ENCODE data around the gene ARMH3.
"Not testable (repeated sequence)": the region's sequence is repeated elsewhere in the genome, so short reads cannot be mapped to it uniquely, and the experiment has no call there.

Gene ARMH3

GRCh38 chr10:101986624-101986971, 69.4 kb downstream of the ARMH3 start:
- DNase-seq (ENCODE audit: low read depth in 2 of 2): no peak

DNA sequence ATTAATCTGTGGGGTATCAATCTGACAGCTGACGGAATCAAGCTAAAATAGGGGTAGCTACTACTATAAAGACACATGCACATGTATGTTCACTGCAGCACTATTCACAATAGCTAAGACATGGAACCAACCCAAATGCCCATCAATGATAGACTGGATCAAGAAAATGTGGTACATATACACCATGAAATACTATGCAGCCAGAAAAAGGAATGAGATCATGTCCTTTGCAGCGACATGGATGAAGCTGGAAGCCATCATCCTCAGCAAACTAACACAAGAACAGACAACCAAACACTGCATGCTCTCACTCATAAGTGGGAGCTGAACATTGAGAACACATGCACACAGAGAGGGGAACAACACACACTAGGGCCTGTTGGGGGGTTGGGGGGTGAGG, 75.3 kb downstream of the ARMH3 start:
- not testable (repeated sequence) for DNase-seq (ENCODE audit: low read depth in 2 of 2)

DNA sequence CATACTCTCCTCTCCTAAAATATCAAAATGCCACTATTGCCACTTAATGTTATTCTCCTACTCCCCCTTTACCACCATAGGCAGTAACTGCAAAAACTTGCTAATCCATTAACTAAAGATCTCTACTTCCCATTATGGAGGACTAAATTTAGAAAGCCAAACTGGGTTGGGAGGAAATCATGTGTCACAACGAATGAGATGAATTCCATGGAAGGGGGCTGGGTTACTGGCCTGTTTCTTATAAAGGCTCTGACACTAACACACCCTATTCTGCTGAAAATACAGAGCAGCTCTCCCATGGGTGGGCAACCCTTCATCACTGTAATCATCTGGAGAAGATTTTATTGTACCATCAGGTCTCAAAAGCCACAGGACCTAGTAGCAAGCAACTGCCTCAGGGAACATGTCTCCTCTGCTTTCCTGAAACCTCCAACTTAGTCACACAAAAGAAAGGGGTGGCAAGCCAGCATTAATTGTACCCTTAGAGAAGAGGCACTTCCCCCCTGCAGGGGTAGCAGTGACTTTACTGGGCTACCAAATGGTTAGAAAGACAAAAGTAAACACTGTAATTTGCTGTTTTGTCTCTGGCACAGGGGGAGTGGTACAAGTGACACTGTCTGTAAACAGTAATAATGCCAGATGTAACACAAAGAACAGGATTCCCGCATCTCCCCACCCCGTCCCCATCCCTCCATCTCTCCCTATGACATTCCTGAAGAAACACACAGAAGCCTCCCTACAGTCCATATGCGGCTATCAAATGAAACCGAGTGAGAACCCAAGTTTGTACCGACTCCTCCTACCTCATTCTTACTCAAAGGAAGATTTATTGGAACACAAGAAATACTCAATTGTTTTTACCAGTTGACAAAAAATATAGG, 81.6 kb downstream of the ARMH3 start:
- DNase-seq (ENCODE audit: low read depth in 2 of 2): no peak

- no peak for DNase-seq (ENCODE audit: low read depth in 2 of 2)
These were observed 83.2 kb downstream of the ARMH3 start for GRCh38 chr10:101972761-101973160.

DNA sequence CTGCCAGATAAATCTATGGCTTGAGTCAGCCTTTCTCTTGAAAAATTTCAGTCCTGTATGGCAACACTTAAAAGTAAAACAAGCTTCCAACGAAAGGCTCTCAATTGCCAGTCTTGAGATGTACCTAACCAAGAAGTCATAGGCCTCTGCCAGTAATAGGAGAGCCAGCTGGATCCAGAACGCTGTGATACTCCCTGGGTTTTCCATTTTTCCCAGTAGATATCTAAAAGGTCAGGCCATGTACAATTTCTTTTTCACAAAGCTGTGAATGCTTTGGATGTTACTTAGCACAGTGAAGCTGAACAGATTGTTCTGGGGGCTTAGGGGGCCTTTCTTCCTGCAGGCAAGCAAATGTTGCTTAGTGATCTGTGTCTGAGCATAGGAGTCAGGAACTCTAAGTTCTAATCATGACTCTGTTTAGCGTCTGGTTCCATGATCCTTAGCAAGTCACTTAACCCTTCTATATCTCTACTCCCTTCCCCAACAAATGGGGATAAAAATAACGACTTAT, 86.5 kb downstream of the ARMH3 start:
- DNase-seq (ENCODE audit: low read depth in 2 of 2): no peak

- DNase-seq (ENCODE audit: low read depth in 2 of 2): no peak
These were observed 87.0 kb downstream of the ARMH3 start for GRCh38 chr10:101968940-101969321.

DNA sequence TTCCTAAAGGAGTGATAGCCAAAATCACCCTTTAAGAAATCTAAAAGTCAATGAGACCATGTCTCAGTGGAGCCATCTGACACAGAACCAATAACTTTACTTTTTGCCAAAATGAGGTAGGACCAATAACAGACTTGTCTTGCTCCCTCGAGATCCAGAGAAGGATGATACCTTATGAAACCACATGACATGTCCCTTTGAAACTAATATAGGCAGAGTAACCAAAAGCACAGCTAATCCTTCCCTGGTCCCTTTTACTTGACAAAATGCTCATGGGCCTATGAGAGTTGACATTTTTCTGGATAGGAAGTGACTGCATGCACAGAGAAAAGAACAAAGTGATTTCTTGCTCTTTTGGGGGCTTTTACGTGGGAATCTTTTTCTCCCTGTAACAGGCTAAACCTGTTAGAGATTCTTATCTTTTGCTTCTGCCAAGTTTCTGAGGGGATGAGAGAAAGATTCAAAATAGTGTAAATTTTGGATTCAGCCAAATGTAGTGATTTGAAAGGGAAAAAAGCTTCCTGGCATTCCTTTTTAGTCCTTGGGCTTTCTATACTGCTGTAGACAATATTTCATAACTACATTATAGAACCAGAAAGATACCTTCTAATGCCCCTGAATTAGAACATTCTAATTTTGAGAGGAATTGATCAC, 87.6 kb downstream of the ARMH3 start:
- DNase-seq (ENCODE audit: low read depth in 2 of 2): no peak

- DNase-seq (ENCODE audit: low read depth in 2 of 2): no peak
These were observed 88.3 kb downstream of the ARMH3 start for GRCh38 chr10:101967713-101968112.

DNA sequence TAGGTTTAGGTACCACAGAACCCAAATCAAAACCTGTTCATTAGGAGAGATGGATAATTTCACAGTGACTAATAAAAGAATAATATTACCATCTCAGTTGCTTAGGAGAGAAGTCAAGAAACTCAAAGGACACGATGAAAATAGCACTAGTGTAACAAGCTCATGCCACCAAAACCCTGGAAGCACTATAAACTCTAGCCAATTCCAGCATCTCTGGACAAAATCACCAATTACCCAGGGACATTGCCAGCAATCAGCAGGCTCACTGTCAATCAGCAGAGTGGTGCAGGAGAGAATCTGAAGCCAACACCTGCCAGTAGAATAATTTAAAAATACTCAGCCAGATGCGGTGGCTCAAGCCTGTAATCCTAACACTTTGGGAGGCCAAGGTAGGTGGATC, 88.9 kb downstream of the ARMH3 start:
- DNase-seq (ENCODE audit: low read depth in 2 of 2): no peak

DNA sequence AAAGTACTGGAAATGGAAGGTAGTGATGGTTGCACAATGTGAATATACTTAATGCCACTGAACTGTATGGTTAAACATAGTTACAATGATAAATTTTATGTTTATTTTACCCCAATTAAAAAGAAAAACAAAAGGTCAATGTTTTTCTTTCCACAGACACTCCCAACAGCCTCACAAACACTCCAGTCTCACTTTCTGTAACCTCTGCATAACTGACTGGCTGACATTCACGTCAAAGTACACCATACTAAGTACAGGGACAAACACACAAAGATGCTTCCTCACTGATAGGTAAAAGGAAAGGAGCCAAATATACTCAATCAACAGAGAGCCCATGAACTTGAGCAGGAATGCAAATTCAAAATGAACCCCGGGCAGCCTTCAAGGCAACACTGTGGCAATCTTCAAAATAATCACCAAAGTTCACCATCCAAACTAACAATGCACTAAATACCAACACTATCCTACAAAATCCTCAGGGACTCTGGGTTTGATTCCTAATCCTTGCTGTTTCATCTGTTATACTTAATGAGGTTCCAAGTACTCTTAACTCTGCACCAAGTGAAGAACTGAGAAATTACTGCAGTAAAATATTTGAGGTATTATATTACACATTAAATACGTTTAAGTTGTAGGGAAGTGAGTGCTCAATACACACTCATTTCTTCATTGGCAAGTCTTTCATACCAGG, 90.8 kb downstream of the ARMH3 start:
- no peak for DNase-seq (ENCODE audit: low read depth in 2 of 2)

GRCh38 chr10:101961591-101962498, 94.1 kb downstream of the ARMH3 start:
- DNase-seq (ENCODE audit: low read depth in 2 of 2): no peak

GRCh38 chr10:101960879-101961395, 95.0 kb downstream of the ARMH3 start:
- DNase-seq (ENCODE audit: low read depth in 2 of 2): no peak

DNA sequence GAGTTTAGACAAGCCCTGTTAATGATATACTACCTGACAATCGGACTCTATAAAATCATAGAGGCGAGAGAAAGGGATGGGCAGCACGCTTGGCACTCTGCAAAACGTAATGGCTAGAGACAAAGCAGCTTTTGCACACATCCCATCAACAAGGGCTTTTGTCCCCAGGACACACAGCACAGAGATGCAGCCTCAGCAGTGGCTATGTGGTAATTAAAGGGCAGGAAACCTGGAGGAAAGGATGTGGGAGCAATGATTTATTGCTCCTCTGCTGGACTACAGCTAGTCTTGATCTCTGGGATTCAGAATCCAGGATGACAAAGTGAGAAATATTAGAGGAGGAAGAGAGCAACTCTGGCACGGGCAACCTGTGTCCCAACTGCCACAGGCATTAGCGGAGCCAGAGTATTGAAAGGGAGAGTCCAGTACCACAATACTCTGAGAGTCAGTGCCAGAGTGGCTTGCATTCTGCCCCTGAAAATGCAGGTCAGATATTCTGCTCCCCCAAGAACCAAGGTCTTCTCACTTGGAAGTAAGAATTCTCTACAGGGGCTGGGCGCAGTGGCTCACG, 96.5 kb downstream of the ARMH3 start:
- DNase-seq (ENCODE audit: low read depth in 2 of 2): no peak

DNA sequence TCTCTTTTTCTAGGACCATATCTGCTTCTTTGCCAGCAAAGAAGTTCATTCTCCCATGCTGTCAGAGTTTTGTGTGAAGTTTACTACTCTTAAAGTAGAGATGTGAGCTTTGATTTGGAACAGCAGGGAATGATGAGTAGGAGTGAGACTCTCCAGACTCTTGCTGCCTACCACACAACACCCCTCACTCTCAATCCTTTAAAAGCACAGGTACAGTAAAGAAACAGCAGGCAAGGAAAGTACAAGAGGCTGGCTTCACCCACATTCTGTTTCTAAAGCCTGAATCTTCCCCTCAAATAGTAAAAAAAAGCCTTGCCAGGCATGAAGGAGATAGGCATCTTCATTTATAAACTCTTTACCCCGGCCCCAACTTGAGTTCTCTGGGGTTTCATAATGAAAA, 97.3 kb downstream of the ARMH3 start:
- no peak for DNase-seq (ENCODE audit: low read depth in 2 of 2)

DNA sequence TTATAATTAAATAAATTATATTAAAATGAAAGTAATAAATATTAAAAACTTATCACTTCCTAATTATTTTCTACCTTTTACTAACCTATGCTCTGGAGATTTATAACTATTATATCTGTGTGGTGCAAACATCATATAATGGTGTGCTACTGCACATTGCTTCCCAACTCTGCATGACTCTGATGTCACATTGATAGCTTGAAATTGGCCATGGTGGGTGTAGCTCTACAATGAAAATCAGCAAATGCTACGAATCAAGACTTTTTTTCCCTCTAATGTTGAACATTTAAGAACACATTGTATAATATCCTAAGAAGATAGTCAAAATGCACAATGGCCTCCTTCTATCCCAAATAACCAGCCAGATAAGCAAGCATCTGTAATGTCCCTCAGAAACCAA, 99.1 kb downstream of the ARMH3 start:
- no peak for DNase-seq (ENCODE audit: low read depth in 2 of 2)

GRCh38 chr10:101956117-101956516, 99.9 kb downstream of the ARMH3 start:
- DNase-seq (ENCODE audit: low read depth in 2 of 2): no peak

DNA sequence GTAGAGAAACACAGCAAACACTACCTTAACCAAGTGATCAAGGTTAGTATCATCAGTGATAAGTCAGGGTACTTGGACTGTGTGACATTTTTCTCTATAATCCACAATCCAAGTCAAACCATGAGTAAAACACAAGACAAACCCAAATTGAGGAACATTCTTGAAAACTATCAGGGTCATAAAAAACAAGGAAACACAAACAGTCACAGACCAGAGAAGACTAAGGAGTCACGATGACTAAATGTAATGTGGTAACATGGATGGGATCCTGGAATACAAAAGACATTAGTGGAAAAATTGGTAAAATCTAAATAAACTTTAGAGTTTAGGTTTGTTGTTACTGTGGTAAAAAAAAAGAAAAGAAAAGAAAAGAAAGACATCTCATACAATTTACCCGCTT, 103.8 kb downstream of the ARMH3 start:
- DNase-seq (ENCODE audit: low read depth in 2 of 2): no peak

GRCh38 chr10:101950213-101950612, 105.8 kb downstream of the ARMH3 start:
- no peak for DNase-seq (ENCODE audit: low read depth in 2 of 2)

GRCh38 chr10:101941871-101942270, 114.1 kb downstream of the ARMH3 start:
- DNase-seq (ENCODE audit: low read depth in 2 of 2): no peak

DNA sequence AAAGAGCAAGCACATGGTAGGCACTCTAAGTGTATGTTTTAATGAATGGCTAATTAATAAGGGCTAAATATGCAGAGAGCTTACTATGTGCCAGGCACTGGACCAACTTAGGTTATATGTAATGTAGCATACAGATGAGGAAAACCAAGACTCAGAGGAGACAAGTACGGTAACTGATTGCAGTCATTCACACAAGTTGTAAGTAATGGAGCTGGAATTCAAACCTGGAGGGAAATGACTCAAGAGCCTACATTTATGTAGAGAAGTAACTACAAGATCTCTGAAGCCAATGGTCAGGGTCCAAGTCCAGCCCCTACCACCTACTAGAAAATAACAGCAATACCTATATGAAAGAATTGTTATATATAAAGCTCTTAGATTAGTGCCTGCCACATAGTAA, 115.1 kb downstream of the ARMH3 start:
- no peak for DNase-seq (ENCODE audit: low read depth in 2 of 2)

DNA sequence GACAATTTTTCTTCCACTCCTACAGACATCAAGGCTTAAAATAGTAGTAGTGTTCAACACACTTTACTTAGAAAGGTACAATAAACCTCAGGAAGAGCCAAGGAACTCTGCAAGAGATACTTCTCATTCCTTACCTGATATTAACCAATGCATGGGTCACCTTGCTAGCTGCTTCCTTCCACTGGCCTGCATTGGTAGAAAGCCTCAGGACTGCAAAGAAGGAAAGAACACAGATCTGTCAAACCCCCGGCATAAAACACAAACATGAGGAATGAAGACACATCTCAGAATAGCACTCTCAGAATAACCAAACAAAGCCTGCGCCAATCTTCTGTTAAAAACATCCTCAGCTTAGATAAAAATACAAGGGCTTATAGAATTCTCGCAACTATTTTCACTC, 116.2 kb downstream of the ARMH3 start:
- DNase-seq (ENCODE audit: low read depth in 2 of 2): no peak

All from fibroblast of skin of left biceps (primary cell).